ENCODE results near the gene GGT1.

GGT1 gene

GRCh38 chr22:24578355-24579257, 24.4 kb upstream of the GGT1 start:
- H4K20me1 ChIP-seq (ENCODE audit: insufficient read depth, low read length, poor library complexity, severe bottlenecking) = no peaks in the 10 kb centered on the region
- no peaks in the 10 kb centered on the region for H3K9me3 ChIP-seq (ENCODE audit: insufficient read depth, low read depth, low read length)
- H3K9ac ChIP-seq (ENCODE audit: low read depth, low read length, poor library complexity, severe bottlenecking) = no peak overlapping the region

GRCh38 chr22:24579258-24579601, 23.8 kb upstream of the GGT1 start:
- H3K4me1 ChIP-seq (ENCODE audit: insufficient read depth, low read length, poor library complexity, severe bottlenecking) = no peaks in the 10 kb centered on the region
- H3F3A ChIP-seq (ENCODE audit: low read depth) = no peaks in the 10 kb centered on the region
- peaks cover 19% of the 10 kb centered on the region; the same call in 1 of the 2 replicates for H3K36me3 ChIP-seq (ENCODE audit: insufficient read depth, low read length)
- no peak overlapping the region for H3K4me2 ChIP-seq (ENCODE audit: low read depth, low read length, poor library complexity, severe bottlenecking)
- no peaks in the 10 kb centered on the region for H3K9me2 ChIP-seq (replicated peaks; ENCODE audit: low read depth, low read length)
- no peak overlapping the region for H3K9ac ChIP-seq (ENCODE audit: low read depth, low read length, poor library complexity, severe bottlenecking)
- TF ChIP-seq EZH2phosphoT487 (IDR thresholded peaks at IDR 0.05; ENCODE audit: borderline replicate concordance) (no peak), CTCF (conservative IDR thresholded peaks at IDR 0.05; ENCODE audit: low read length) (no peak)
- H3K27me3 ChIP-seq (ENCODE audit: insufficient read depth, low read length, poor library complexity, severe bottlenecking) = no peaks in the 10 kb centered on the region
- no peaks in the 10 kb centered on the region for H4K20me1 ChIP-seq (ENCODE audit: insufficient read depth, low read length, poor library complexity, severe bottlenecking)
- H3K4me3 ChIP-seq (ENCODE audit: low read length, poor library complexity, severe bottlenecking) = no peak overlapping the region
- no peak overlapping the region for H2AFZ ChIP-seq (ENCODE audit: low read length)
- H3K9me3 ChIP-seq (ENCODE audit: insufficient read depth, low read depth, low read length) = no peaks in the 10 kb centered on the region
- no peaks in the 10 kb centered on the region for H3K79me2 ChIP-seq (ENCODE audit: insufficient read depth, low read length)

More at GRCh38 chr22:24578355-24579257, 24.4 kb upstream of the GGT1 start:
- Histone ChIP-seq H3K4me2 (ENCODE audit: low read depth, low read length, poor library complexity, severe bottlenecking) (no peak overlapping the region), H3K9me2 (replicated peaks; ENCODE audit: low read depth, low read length) (no peaks in the 10 kb centered on the region), H3K4me3 (ENCODE audit: low read length, poor library complexity, severe bottlenecking) (no peak overlapping the region), H3K79me2 (ENCODE audit: insufficient read depth, low read length) (no peaks in the 10 kb centered on the region), H2AFZ (ENCODE audit: low read length) (no peak overlapping the region), H3K27me3 (ENCODE audit: insufficient read depth, low read length, poor library complexity, severe bottlenecking) (no peaks in the 10 kb centered on the region), H3F3A (ENCODE audit: low read depth) (no peaks in the 10 kb centered on the region), H3K36me3 (ENCODE audit: insufficient read depth, low read length) (peaks cover 25% of the 10 kb centered on the region; the same call in 1 of the 2 replicates), H3K4me1 (ENCODE audit: insufficient read depth, low read length, poor library complexity, severe bottlenecking) (no peaks in the 10 kb centered on the region)
- TF ChIP-seq EZH2phosphoT487 (IDR thresholded peaks at IDR 0.05; ENCODE audit: borderline replicate concordance) (no peak), CTCF (conservative IDR thresholded peaks at IDR 0.05; ENCODE audit: low read length) (no peak)

GRCh38 chr22:24580276-24580675, 22.7 kb upstream of the GGT1 start:
- Histone ChIP-seq H3K9me3 (ENCODE audit: insufficient read depth, low read depth, low read length) (no peaks in the 10 kb centered on the region), H2AFZ (ENCODE audit: low read length) (no peak overlapping the region), H3K36me3 (ENCODE audit: insufficient read depth, low read length) (peaks cover 9% of the 10 kb centered on the region; the same call in 1 of the 2 replicates), H3K4me3 (ENCODE audit: low read length, poor library complexity, severe bottlenecking) (no peak overlapping the region), H4K20me1 (ENCODE audit: insufficient read depth, low read length, poor library complexity, severe bottlenecking) (no peaks in the 10 kb centered on the region), H3F3A (ENCODE audit: low read depth) (no peaks in the 10 kb centered on the region), H3K4me1 (ENCODE audit: insufficient read depth, low read length, poor library complexity, severe bottlenecking) (no peaks in the 10 kb centered on the region), H3K79me2 (ENCODE audit: insufficient read depth, low read length) (no peaks in the 10 kb centered on the region), H3K4me2 (ENCODE audit: low read depth, low read length, poor library complexity, severe bottlenecking) (no peak overlapping the region), H3K9ac (ENCODE audit: low read depth, low read length, poor library complexity, severe bottlenecking) (no peak overlapping the region), H3K27me3 (ENCODE audit: insufficient read depth, low read length, poor library complexity, severe bottlenecking) (no peaks in the 10 kb centered on the region), H3K9me2 (replicated peaks; ENCODE audit: low read depth, low read length) (no peaks in the 10 kb centered on the region)
- TF ChIP-seq EZH2phosphoT487 (IDR thresholded peaks at IDR 0.05; ENCODE audit: borderline replicate concordance) (no peak), CTCF (conservative IDR thresholded peaks at IDR 0.05; ENCODE audit: low read length) (no peak)
